PFSK-1 (cell line): Measurements from ENCODE around the gene TRPM6.

Source experiments
- FOXP2 ChIP-seq: optimal IDR thresholded peaks from 2 replicates; pipeline ENCODE3; 2011; ENCODE audit warnings: borderline replicate concordance, control low read depth, inconsistent platforms; ENCODE audit not compliant: insufficient read depth; ENCODE audit errors: extremely low read length, extremely low read depth
- POLR2AphosphoS5 ChIP-seq: IDR thresholded peaks from 2 replicates; pipeline ENCODE4 v1.6.1; 2012; ENCODE audit warnings: low read depth, mild to moderate bottlenecking, control low read depth, low read length, moderate library complexity
- SIN3A ChIP-seq: IDR thresholded peaks from 2 replicates; pipeline ENCODE4 v1.6.1; 2012; ENCODE audit warnings: mild to moderate bottlenecking, low read length, moderate library complexity, borderline replicate concordance; ENCODE audit not compliant: insufficient read depth
- TAF1 ChIP-seq: IDR thresholded peaks from 2 replicates; pipeline ENCODE4 v1.6.1; 2012; ENCODE audit warnings: low read length, control low read depth, borderline replicate concordance; ENCODE audit not compliant: insufficient read depth
- TF ChIP-seq, protein P1 (sequence below), 2 experiments: IDR thresholded peaks; 2 replicates each; pipeline versions ENCODE4 v1.6.1 to v1.8.0; 2011 to 2012; ENCODE audit warnings: low read depth in 2 of 2, low read length in 2 of 2, control low read depth in 1 of 2, inconsistent platforms in 1 of 2, mild to moderate bottlenecking in 1 of 2, moderate library complexity in 1 of 2; ENCODE audit not compliant: insufficient read depth in 1 of 2

Gene TRPM6

DNA sequence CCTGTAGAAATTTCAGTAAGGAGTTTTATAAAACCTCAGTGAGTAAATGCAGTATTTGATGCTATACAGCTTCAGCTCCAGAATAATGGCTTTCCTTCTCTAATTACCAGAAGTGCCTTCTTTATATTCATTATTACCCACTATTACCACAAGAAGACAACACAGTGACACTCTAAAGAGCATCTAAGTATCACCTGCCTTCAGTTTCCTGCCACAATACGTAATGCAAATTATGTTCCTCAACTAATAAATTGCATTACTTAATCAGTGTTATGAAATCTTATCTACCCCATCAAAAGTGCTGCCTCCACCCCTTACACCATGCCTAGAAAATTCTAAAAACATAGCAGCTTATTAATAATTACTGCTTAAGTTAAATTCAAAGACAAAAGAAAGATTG is 91.9 kb downstream of the TRPM6 start:
- TF ChIP-seq SIN3A (no peak), TAF1 (no peak), FOXP2 (no peak)

DNA sequence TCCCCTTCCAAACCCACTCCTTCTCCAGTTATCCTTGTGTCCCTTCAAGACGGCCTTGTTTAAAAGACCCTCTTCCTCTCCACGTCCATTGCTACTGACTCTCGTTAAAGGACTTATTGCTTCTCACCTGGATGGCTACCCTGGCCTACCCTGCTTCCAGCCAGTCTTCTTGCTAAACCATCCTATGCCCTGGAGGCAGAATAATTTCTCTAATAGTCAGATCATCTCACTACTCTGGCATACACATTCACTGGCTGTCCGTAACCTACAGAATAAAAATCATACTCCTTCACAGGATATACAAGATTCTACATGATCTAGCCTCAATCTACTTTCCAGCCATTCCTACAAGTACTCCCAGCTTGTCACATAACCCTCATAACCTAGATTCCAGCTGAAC is 92.6 kb downstream of the TRPM6 start:
- no peak for TF ChIP-seq POLR2AphosphoS5
- TF ChIP-seq FOXP2 = no peak
- TF ChIP-seq TAF1 = no peak
- TF ChIP-seq, protein P1, sequence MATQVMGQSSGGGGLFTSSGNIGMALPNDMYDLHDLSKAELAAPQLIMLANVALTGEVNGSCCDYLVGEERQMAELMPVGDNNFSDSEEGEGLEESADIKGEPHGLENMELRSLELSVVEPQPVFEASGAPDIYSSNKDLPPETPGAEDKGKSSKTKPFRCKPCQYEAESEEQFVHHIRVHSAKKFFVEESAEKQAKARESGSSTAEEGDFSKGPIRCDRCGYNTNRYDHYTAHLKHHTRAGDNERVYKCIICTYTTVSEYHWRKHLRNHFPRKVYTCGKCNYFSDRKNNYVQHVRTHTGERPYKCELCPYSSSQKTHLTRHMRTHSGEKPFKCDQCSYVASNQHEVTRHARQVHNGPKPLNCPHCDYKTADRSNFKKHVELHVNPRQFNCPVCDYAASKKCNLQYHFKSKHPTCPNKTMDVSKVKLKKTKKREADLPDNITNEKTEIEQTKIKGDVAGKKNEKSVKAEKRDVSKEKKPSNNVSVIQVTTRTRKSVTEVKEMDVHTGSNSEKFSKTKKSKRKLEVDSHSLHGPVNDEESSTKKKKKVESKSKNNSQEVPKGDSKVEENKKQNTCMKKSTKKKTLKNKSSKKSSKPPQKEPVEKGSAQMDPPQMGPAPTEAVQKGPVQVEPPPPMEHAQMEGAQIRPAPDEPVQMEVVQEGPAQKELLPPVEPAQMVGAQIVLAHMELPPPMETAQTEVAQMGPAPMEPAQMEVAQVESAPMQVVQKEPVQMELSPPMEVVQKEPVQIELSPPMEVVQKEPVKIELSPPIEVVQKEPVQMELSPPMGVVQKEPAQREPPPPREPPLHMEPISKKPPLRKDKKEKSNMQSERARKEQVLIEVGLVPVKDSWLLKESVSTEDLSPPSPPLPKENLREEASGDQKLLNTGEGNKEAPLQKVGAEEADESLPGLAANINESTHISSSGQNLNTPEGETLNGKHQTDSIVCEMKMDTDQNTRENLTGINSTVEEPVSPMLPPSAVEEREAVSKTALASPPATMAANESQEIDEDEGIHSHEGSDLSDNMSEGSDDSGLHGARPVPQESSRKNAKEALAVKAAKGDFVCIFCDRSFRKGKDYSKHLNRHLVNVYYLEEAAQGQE (IDR thresholded peaks at IDR 0.05; ENCODE audit: insufficient read depth in 1 of 2, low read depth in 2 of 2, low read length in 2 of 2) = no peak
- no peak for TF ChIP-seq SIN3A

DNA sequence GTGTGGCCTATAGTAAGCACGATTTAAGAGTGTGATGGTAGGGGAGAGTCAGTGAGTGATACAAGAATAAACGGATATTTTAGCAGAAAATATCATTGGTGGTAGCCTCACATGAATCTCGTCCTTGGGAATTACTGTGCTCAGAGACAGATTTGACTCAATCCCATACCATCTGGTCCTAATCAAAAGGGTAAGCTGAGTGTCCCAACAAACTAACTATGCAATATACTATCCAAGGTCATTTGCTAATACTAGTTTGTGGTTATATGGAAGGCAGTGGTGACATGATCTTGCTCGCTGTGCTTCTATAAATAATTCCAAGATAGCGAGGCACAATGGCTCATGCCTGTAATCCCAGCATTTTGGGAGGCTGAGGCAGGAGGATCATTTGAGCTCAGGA is 103.2 kb downstream of the TRPM6 start:
- TF ChIP-seq, protein P1 (IDR thresholded peaks at IDR 0.05; ENCODE audit: insufficient read depth in 1 of 2, low read depth in 2 of 2, low read length in 2 of 2) = no peak
- TF ChIP-seq FOXP2 (no peak), TAF1 (no peak), POLR2AphosphoS5 (no peak), SIN3A (no peak)

DNA sequence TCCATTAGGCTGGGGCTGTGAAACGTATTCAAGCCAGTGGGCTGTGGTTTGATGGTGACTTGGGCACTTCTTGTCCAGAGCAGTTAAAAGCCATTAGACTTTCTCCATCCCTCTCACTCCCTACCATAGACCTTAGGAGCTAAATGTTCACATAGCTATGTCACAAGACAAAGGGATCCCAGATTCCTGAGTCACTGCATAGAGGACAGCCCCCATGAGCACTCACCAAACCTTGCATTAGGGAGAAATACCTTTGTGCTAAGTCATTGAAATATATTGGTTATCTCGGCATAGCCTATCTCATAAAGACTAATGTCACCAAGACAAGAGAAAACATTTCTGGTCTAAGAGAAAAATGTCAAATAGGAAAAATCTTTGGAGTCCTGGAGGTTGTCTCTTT is 104.3 kb downstream of the TRPM6 start:
- TF ChIP-seq FOXP2 (no peak), POLR2AphosphoS5 (no peak), SIN3A (no peak), TAF1 (no peak)
- TF ChIP-seq, protein P1 (IDR thresholded peaks at IDR 0.05; ENCODE audit: insufficient read depth in 1 of 2, low read depth in 2 of 2, low read length in 2 of 2) = no peak

DNA sequence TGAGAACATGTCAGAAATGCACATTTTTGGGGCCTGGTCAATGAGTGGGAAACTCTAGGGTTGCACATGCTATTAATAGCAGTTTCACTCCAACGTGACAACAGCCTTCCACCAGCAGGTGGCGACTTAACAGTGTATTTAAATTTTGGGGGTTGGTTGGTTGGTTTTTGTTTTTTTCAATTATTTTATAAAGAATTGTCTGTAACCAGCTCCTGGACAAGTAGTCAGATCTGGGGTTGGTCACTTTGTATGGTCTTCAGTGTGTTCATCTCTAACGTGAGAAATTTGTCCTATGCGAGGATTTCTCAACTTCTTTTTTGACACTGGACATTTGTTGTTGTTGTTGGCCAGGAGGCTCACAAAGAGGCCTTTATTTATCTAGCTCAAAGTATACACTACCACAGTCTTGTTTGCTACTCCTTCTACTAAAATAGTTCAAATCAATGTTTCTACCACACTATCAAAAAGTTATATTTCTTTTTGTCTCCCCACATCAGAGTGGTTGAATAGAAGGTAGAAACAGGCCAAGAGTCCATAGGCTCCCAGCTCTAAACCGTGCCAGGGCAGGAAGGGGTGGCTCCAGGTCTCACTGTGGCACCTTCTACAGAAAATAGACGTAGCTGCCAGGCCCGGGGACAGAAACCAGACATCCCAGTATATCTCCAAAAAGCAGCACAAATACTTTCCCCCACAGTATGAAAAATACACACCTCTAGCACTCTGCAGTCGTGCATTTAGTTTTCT is 110.4 kb downstream of the TRPM6 start:
- TF ChIP-seq TAF1 (no peak), SIN3A (no peak), FOXP2 (no peak), POLR2AphosphoS5 (no peak)
- TF ChIP-seq, protein P1 (IDR thresholded peaks at IDR 0.05; ENCODE audit: insufficient read depth in 1 of 2, low read depth in 2 of 2, low read length in 2 of 2) = no peak
